HG02759 (cell line): ENCODE data around the gene TOLLIP.

Source experiments
- ATAC-seq: cut with Tn5 transposase; IDR thresholded peaks from one replicate; pipeline ENCODE4 v1.9.1; 2021; ENCODE audit warnings: mild to moderate bottlenecking, moderate library complexity; ENCODE audit not compliant: unreplicated experiment

Gene TOLLIP

DNA sequence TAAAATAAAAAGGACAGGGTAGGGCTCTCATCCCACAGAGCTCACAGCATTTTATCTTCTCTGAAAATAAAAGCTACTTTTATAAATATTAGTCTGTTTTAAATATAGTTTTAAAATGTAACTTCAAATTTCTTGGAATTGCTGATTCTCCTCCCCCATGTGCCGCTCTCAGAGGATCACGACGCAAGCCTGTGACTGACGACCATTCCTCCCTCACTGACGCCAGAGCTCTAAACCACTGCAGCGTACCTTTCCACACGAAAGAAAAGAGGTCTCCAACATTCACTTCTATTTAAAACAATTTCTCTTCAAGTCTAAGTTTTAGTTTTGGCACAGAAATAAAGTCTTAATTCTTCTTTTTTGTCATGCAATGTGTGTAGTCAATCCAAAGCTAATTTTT lies 9.3 kb downstream of the TOLLIP start:
- ATAC-seq, result no peak

DNA sequence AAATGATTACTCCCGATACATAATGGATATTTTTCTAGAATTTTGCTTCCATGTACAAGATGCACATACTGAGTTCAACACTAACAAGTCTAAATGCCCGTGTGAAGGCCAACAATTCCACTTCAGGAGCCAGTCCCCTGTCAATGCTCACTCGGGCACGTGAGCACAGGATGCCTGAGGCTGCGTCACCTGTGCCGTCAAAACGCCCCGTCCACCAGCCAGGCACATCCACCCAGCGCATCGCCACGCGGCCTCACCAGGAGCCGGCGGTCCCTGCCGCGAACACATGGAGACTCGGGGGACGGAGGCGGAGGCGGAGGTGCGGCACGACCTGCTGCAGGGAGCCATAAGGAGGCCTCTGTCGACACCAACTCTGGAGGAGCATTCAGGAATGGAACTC lies 9.8 kb downstream of the TOLLIP start:
- no peak for ATAC-seq

DNA sequence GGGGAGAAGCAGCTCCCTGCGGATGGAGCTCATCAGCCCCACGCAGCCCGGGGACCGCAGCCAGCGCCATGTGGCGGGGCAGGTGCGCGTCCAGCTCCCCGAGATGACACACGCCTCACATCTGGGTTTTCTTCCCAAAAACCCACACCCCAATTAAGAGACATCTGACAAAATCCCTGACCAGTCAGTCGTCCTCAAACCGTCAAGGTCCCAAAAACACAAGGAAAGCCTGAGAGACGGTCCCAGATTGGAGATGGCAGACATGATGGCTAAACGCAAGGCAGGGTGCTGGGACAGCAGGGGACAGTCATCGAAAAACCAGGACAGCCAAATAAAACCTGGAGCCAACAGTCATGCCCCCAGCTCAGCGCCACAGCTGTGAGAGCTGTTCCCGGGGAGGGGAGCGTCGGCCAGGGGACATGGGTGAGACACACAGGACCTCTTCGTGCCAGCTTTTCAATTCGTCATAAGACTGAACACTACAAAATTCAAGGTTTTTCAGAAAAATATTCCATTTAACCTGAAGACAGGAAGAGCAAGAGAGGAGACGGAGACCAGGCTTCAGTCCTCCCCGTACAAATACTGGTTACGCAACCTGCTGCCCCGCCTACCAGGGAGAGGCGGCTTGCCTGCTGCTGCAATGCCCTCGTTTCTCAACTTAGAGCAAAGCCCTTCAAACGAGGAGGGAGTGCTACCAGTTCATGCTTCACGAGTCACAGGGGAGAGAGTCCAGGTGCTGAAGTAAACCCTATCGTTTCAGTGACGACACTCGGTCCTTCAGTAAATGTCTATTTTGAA lies 10.5 kb downstream of the TOLLIP start:
- ATAC-seq, result no peak

DNA sequence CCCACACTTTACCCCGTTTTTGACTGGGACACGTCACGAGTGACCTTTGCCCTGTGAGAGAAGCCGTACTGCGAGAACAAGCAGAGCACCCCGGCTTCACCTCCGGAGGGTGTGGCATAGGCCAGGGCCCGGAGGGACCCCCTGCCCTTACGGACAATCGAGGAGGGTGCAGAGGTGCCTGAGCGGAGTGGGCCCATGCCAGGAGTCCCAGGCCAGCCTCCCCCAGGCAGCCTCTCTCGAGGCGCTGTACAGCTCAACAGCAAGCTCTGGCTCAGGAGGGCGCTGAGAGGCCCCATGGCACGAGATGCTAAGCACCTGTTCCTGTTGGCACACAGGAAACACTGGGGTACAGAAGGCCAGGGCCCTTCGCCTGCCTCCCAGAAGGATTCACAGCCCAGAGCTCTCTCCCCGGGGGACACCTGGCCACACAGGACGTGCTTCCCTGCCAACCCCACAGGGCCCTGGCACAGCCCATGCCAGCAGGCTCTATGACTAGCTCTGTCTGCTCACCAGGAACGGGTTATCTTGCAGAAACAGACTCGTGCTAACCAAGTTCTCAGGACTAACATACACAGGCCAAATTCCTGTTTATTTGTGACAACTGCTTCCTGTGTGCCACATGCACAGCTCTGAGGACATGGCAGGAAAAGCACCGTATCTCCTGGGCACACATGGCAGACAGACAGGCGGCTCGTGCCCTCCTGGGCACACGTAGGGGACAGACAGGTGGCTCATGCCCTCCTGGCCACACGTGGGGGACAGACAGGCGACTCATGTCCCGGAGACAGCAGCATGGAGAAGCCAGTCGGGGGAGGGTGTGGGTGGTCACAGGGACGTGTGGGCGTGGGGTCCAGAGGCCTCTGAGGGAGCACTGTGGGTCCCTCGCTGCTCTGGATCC lies 11.6 kb downstream of the TOLLIP start:
- no peak for ATAC-seq

DNA sequence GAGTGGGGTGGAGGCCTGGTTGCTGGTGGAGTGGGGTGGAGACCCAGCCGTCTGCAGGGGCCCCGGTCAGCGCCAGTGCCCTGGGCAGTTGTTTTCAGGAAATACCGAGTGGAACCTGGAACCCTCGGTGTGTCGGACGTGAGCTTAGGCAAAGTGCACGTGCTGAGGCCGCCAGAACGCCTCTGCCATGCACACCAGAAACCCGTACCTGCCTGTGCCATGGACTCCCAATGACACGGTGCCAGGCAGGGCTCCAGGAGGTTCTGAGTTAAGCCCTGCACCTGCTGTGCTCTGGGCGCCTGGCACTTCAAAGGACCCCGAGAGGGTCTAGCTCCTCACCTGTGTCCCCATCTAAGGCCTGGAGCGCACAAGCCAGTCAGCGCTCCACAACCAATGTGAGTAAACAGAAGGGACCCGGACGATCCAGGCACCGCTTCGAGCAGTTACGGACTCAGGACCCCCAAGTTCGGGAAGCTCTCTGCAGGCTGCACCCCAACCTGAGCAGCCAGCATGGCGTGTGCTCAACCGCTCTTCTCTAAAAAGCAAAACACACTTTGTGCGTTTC lies 12.3 kb downstream of the TOLLIP start:
- ATAC-seq, result no peak

DNA sequence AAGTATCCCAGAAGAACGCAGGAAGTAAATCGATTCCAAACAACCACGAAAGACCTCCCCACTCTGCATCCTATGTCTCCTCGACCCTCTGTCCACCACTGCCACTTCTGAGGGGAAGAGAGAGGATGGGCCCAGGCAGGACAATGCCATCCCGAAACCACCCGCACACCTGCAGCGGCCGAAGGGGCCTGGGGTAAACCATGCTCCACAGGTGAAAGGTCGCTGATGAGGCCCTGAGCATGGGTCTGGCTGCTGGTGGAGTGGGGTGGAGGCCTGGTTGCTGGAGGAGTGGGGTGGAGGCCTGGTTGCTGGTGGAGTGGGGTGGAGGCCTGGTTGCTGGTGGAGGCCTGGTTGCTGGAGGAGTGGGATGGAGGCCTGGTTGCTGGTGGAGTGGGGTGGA lies 13.1 kb downstream of the TOLLIP start:
- ATAC-seq, result no peak

DNA sequence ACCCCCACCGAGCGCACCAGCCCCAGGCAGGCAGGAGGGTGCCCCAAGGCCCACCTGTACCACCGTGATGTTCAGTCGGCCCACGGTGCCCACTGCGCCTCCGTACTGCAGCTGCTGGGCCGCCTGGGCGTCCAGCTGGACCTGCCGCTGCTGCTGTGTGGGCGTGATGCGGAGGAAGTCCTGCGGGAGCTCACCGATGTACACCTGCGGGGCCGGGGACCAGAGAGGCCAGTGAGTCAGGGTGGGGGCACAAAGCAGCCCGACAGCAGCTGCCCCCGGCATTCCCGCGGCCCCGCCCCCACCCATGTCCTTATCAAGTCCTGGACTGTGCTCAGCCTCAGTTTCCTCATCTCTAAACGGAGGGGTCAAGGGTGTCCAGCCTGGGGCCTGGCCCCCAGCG lies 13.8 kb downstream of the TOLLIP start:
- ATAC-seq, result no peak

DNA sequence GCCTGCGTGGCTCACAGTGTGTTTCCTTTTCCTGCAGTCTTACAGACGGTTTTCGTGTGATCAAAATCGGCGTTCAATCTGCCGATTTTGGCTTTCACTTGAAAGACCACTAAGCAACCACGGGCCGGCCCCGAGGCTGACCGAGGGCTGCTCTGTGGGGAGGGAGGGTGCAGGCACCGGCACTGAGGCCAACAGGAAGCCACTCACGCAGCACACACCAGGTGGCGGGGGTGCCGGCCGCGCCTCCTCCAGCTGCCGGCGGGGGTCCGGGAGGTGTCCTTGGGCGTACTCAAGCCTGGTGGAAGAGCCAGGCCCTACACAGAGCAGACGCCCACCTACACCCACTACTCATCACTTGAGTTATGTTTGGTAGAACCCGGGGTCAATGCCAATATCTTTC lies 14.3 kb downstream of the TOLLIP start:
- ATAC-seq, result no peak

DNA sequence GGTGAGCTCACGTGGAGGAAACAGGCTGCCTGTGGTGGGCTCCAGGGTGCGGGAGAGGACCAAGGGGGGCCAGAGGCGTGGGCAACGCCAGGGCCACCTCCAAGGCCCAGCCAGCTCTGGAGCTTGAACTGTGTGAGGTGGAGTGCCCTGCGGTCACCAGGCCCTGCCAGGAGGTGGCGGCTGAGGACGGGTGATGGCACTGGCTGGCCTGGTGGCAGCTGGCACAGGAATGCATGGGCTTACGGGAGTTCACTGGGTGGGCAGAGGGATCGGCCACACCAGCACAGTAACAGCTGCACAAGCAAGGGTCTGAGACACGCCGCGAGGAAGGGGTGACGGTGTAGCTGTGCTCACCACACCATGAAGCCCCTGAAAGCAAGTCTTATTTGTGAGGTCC lies 15.8 kb downstream of the TOLLIP start:
- no peak for ATAC-seq

DNA sequence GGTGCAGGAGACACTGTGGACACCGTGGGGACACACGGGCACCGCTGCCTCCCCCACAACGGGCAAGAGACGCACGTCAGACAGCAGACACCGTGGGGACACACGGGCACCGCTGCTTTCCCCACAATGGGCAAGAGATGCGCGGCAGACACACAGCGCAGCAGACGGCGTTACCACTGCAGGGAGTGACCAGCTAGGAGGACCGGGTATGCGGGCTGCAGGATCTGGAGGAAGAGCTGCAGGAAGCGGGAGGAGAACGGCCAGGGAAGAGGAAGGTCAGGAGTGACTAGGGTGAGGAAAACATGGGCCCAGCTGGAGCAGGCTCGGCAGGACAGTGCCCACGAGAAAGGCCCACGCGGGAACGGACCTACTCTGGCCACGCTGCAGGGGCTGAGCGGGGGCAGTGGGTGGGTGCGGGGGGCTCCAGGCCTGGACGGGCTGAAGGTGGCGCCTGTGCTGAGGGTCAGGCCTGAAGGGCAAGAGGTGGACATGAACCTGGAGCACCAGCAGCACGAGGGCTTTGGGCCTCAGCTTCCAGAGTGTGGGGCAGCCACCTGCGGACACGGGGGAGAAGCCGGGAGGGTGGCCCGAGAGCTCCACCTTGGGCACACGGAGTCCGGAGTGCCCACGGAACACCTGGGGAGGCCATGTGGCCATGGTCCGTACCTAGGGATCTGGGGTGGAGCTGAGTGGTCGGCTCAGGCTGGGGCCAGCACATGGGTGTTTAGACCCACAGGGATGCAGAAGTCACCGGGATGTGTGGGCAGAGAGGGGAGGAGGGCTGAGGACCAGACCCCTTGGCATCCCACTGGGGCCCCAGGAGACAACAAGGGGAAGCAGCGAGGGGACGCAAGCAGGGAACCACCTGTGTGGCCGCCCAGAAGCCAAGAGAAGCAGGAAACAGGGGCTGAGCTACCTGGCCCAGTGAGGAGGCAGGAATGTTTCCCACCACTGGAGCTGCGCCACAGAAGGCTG lies 16.5 kb downstream of the TOLLIP start:
- no peak for ATAC-seq

DNA sequence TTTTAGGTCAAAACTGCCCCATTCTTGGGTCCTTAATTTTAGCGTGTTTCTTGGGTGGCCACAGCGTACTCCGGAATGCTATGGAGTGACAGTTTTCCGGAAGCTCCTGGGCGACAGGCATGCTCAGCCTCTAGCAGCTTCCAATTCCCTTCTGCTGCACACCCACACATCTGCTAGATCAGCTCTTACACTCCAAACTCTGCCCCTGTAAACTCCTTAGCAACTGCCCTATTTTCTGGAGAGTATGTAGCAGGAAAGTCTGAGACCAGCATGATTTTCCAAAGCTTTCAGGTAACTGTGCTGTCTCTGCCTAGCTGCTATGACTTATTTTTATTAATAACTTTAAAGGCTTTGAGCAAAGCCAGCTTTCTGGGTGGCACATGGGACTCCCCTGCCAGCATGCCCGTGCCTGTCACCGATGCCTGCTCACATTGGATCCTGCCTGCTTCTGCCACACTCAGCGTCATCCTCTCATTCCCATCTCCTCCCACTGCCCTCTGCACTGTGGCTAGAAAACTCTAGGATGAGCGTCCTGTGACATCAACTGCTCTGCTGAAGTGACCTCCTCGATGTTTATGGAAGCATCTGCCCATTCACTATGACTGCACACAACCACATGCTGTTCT lies 17.3 kb downstream of the TOLLIP start:
- no peak for ATAC-seq

DNA sequence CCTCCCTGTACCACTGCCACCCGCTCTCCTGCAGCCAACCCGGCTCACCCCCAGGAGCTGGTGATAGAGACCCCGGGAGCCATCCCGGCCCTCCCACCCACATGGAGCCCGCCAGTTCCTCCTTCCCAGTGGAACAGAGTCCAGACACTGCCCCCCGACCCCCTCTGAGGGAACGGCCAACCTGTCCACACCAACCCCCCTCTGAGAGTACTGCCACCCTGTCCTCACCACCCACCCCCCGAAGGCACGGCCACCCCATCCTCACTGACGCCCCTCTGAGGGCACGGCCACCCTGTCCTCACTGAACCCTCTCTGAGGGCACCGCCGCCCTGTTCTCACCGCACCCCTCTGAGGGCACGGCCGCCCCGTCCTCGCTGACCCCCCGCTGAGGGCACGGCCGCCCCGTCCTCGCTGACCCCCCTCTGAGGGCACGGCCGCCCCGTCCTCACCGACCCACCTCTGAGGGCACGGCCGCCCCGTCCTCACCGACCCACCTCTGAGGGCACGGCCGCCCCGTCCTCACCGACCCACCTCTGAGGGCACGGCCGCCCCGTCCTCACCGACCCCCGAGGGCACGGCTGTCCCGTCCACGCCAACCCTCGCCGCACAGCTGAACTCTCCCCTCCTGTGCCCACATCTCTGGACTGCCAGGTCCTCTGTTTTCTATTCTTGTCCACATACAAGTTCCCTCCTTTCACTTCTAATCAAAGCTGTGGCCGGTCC lies 18.0 kb downstream of the TOLLIP start:
- no peak for ATAC-seq

DNA sequence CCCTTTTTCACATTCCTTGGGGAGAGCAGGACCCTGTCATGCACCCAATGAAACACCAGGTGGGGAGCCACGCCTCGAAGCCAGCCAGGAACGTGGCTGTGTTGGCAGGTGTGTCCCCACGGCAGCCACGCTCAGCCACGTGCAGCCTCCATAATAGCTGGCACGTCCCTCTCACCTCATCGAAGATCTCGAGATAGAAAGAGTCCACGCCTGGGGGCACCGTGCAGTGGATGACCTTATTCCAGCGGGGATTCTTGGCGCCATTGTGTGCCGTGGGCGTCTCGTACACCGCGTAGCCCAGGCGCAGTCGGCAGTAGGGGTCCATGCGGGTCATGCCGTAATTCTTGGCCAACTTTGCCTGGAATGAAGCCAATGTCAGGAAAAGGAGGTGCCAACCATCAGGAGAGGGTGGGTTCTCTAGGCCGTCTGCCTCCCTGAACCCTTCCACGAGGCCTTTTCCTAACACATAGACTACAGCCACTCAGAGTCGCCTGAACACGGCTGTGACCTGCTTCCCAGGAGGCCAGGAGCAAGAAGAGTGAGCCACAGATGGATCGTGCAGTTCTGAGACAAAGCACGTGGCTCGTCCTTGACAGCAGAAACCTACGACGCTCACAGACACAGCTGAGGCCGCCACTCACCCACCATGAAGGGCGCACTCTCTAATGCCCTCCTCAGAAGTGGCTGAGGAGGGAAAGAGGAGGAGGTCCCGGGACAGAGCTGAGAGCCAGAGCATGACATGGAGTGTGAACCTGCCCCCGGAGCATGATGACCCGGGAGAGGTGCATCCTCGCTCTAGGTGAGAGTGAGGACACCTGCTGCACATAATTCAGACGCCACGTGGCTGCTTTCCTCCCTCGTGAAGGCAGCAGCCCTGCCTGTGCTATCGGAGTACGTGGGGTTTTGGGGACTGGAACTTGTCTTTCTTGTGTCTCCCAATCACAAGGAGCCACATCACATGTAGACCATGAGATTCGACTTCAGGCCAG lies 19.1 kb downstream of the TOLLIP start:
- no peak for ATAC-seq

DNA sequence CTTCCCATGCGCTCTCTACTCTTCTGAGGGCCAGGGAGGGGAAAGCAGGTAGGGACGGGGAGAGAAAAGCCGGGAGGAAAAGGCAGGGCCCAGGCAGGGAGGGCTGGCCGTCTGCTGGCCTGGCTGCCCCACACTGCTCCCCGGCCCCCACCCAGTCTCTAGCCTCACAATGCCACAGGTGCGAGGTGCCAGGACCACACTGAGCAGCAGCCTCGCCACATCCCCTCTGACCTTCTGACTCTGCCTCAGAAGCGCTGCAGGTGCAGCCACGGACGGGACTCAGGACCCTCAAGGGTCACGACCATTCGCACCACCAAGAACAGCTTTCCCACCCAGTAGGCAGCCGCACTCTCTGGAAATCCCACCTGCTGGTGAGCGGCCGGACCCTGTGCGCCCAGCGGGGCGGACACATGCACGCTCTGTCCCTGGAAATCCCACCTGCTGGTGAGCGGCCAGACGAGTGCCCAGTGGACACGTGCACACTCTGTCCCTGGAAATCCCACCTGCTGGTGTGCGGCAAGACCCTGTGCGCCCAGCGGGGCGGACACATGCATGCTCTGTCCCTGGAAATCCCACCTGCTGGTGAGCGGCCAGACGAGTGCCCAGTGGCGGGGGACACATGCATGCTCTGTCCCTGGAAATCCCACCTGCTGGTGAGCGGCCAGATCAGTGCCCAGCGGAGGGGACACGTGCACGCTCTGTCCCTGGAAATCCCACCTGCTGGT lies 20.1 kb downstream of the TOLLIP start:
- no peak for ATAC-seq

DNA sequence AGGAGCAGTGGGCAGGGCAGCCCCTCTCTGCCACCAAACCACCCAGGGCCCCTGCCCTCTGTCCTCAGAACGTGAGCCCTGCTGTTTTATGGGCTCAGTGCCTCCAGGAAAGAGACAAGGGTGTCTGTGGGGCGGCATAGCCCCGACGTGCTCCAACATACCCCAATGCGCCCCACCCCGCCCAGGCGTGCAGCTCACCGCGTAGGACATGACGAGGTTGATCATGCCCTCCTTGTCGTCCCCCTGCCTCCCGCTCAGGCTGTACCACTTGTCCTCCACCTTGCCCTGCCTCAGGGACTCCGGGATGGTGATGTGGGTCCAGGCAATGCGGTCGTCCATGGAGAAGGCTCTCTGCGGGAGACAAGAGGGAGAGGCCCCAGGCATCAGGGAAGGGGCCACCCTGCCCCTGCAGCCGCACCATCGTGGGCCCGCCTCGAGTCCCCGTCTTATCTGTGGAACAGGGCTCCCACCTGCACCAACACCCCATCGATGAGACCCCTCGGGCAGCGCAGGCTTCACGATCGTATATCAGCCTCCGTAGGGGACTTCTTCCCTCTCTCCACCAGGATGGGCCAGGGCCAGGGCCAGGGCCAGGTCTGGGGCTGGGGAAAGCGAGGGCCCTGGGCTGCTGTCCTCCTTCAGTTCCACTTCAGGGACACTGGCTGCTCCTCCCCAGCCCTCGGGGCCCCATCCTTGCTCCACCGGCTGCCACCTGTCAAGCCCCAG lies 20.8 kb downstream of the TOLLIP start:
- no peak for ATAC-seq

DNA sequence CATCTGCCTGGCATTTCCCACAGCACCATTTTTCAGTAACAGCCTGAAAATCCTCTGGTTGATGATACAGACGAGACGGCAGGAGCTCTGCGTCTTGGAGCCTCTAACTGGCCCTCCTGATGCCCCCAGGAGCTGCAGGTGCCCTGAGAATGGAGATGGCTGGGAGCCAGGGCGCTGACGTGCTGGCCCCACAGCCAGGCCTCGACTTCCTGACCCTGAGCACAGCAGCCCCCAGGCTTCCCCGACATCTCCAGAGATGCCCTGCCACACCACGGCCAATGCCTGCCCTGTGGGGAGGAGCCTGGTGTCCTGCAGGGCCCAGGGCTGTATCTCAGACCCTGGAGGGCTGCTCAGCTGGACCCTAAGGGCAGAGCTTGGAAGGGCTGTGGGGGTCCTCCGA lies 21.5 kb downstream of the TOLLIP start:
- ATAC-seq, result no peak

DNA sequence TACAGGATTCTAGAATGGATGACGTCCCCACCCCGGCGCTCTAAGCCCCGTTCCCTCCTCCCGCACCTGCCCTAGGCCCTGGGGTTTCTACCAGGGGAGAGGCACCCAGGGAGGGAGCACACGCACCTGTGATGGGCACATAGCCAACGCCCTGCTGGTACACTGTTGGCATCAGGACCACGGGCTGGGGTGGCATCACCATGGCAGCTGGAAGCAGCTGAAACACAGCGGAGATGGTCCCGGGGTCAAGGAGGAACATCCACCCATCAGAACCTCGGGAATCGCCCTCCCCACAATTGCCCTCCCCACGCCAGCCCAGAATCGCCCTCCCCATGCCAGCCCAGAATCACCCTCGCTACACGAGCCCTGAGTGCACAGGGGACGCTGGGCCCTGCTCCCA lies 23.6 kb downstream of the TOLLIP start:
- no peak for ATAC-seq
